ENCODE measurements around the gene SYNE1.

SYNE1 gene

GRCh38 chr6:152180601-152181000, 456.6 kb downstream of the SYNE1 start:
- no peak for DNase-seq (ENCODE audit: low read depth, low spot score)
- no peak overlapping the region for H3K4me3 ChIP-seq (ENCODE audit: low read depth, low read length)
- ChIA-PET POLR2A (no interaction called here), CTCF (interaction anchor here (0.6 kb wide), 1 partner anchor 37 kb away, joined by 3 read pairs; no protein-coding TSS in a partner anchor)
- no peak for TF ChIP-seq CTCF (IDR thresholded peaks at IDR 0.05; ENCODE audit: insufficient read depth, low read length, missing control alignments)

GRCh38 chr6:152176268-152176667, 460.9 kb downstream of the SYNE1 start:
- no peak for TF ChIP-seq CTCF (IDR thresholded peaks at IDR 0.05; ENCODE audit: insufficient read depth, low read length, missing control alignments)
- ChIA-PET POLR2A (no interaction called here), CTCF (no interaction called here)
- DNase-seq (ENCODE audit: low read depth, low spot score): no peak
- no peak overlapping the region for H3K4me3 ChIP-seq (ENCODE audit: low read depth, low read length)

- TF ChIP-seq CTCF (IDR thresholded peaks at IDR 0.05; ENCODE audit: insufficient read depth, low read length, missing control alignments): no peak
- H3K4me3 ChIP-seq (ENCODE audit: low read depth, low read length): no peak overlapping the region
- CTCF ChIA-PET: interaction anchor here (1.0 to 1.5 kb wide), 3 partner anchors 11 to 95 kb away, joined by 3 to 4 read pairs (median 3); no protein-coding TSS in a partner anchor
- no peak for DNase-seq (ENCODE audit: low read depth, low spot score)
- POLR2A ChIA-PET: no interaction called here
Observed at GRCh38 chr6:152173957-152174356, 463.2 kb downstream of the SYNE1 start.

GRCh38 chr6:152173321-152173720, 463.8 kb downstream of the SYNE1 start:
- no peak for TF ChIP-seq CTCF (IDR thresholded peaks at IDR 0.05; ENCODE audit: insufficient read depth, low read length, missing control alignments)
- no peak overlapping the region for H3K4me3 ChIP-seq (ENCODE audit: low read depth, low read length)
- ChIA-PET POLR2A (no interaction called here), CTCF (interaction anchor here (1.3 to 1.5 kb wide), 2 partner anchors 11 to 13 kb away, joined by 3 to 4 read pairs; no protein-coding TSS in a partner anchor)
- DNase-seq (ENCODE audit: low read depth, low spot score): no peak

- no peak for DNase-seq (ENCODE audit: low read depth, low spot score)
- no peak overlapping the region for H3K4me3 ChIP-seq (ENCODE audit: low read depth, low read length)
- ChIA-PET CTCF (no interaction called here), POLR2A (no interaction called here)
- TF ChIP-seq CTCF (IDR thresholded peaks at IDR 0.05; ENCODE audit: insufficient read depth, low read length, missing control alignments): no peak
Observed at GRCh38 chr6:152170702-152171667, 466.2 kb downstream of the SYNE1 start.

GRCh38 chr6:152170313-152170701, 466.9 kb downstream of the SYNE1 start:
- CTCF ChIA-PET: no interaction called here
- TF ChIP-seq CTCF (IDR thresholded peaks at IDR 0.05; ENCODE audit: insufficient read depth, low read length, missing control alignments): no peak
- DNase-seq (ENCODE audit: low read depth, low spot score): no peak
- no peak overlapping the region for H3K4me3 ChIP-seq (ENCODE audit: low read depth, low read length)
- POLR2A ChIA-PET: no interaction called here
